Sigmoid colon (tissue), 7 donors: Measurements from ENCODE around the gene PRX. TPM values are rescaled to one million over a fixed set of nuclear protein-coding genes. Genes with fewer than 3 reads are reported as not detected.

Experiments used
- DNase-seq: peaks from one replicate; pipeline ENCODE4 v3.0.0-alpha.2; 2019
- H3K27ac ChIP-seq, 4 donors: fragments of 200-600 bp; sonication (generic); one replicate each; pipeline ENCODE4 v1.5.1; 2016 to 2019; ENCODE audit warnings: mild to moderate bottlenecking in 1 of 4
- H3K27me3 ChIP-seq, 3 donors: fragments of 200-600 bp; sonication (generic); one replicate each; pipeline ENCODE4 v1.5.1; 2019; ENCODE audit warnings: mild to moderate bottlenecking in 1 of 3
- H3K36me3 ChIP-seq, 4 donors: fragments of 200-600 bp; sonication (generic); one replicate each; pipeline ENCODE4 v1.5.1; 2016 to 2019
- H3K4me1 ChIP-seq, 4 donors: fragments of 200-600 bp; sonication (generic); one replicate each; pipeline ENCODE4 v1.5.1; 2017 to 2019
- H3K4me3 ChIP-seq, 4 donors: fragments of 200-600 bp; sonication (generic); one replicate each; pipeline ENCODE4 v1.5.1; 2017 to 2019; ENCODE audit warnings: mild to moderate bottlenecking in 2 of 4, moderate library complexity in 1 of 4
- H3K9me3 ChIP-seq, 4 donors: fragments of 200-600 bp in 3 of 4; sonication (generic) in 3 of 4; one replicate each; pipeline versions ENCODE4 v1.5.1 to v1.6.1; 2013 to 2019
- CTCF ChIP-seq, 4 experiments: fragments of 450-650 bp in 3 of 4; fragments of 200-600 bp in 1 of 4; IDR thresholded peaks; one replicate each; pipeline ENCODE4 v1.5.1; 2016 to 2019; ENCODE audit warnings: antibody characterized with exemption in 4 of 4, mild to moderate bottlenecking in 3 of 4, moderate library complexity in 2 of 4
- EP300 ChIP-seq, 4 donors: sonication (generic); formaldehyde crosslinking; IDR thresholded peaks; one replicate each; pipeline ENCODE4 v1.6.1; 2017; ENCODE audit warnings: antibody characterized with exemption in 4 of 4
- POLR2A ChIP-seq, 2 donors: fragments of 450-650 bp; IDR thresholded peaks; one replicate each; pipeline ENCODE4 v1.6.1; 2016; ENCODE audit warnings: antibody characterized with exemption in 2 of 2, mild to moderate bottlenecking in 2 of 2, moderate library complexity in 2 of 2
- POLR2AphosphoS5 ChIP-seq, 4 donors: sonication (generic); formaldehyde crosslinking; IDR thresholded peaks; one replicate each; pipeline ENCODE4 v1.6.1; 2017; ENCODE audit warnings: antibody characterized with exemption in 4 of 4
- WGBS, 2 donors: extraction: QIAGEN DNeasy Blood & Tissue Kit; methylation state at CpG; one replicate each; pipeline ENCODE4 v1.1.7; 2013; 5-methylcytosine and 5-hydroxymethylcytosine counted together
- intact Hi-C: fragments of 100-400 bp; cut with DNase I; formaldehyde crosslinking; loops from one replicate; pipeline ENCODE4 v1.15.1; 2023
- polyA plus RNA-seq, 3 donors: library from polyadenylated mRNA; stranded (reverse); fragments of 200-250 nt; gene quantifications; one replicate each; pipeline ENCODE4 v1.2.3, GENCODE V29; 2013
- total RNA-seq, 4 donors: library from RNA; depleted of rRNA; stranded (reverse); fragments of >200 nt; gene quantifications; one replicate each; pipeline ENCODE4 v1.1.0, GENCODE V29; 2016
- donor health status: healthy with polysubstance abuse.
- donor health status: Bipolar disorder and iron deficiency.
- donor health status: healthy.

The PRX gene
- total and polyA plus RNA-seq, 7 donors: 0.69 to 8.6 (median 3.5) TPM

- WGBS, 2 donors: 94 to 98% methylated on average over 4 of the region's 4 CpGs
- DNase-seq: no peak
- TF ChIP-seq CTCF (IDR thresholded peaks at IDR 0.05) (no peak), EP300 (IDR thresholded peaks at IDR 0.05) (no peak), POLR2A (IDR thresholded peaks at IDR 0.05) (no peak), POLR2AphosphoS5 (IDR thresholded peaks at IDR 0.05) (no peak)
- no peak overlapping the region for H3K27ac ChIP-seq
- no peak overlapping the region for H3K4me3 ChIP-seq
- H3K4me1 ChIP-seq: no peaks in the 10 kb centered on the region
- H3K27me3 ChIP-seq: no peaks in the 10 kb centered on the region
- H3K36me3 ChIP-seq: peaks cover 3 to 41% (median 8%) of the 10 kb centered on the region in 4 donors
- intact Hi-C loops: no loop called here
- H3K9me3 ChIP-seq: no peaks in the 10 kb centered on the region
Measured at GRCh38 chr19:40450664-40451063, 37.5 kb upstream of the PRX start.

- TF ChIP-seq POLR2A (IDR thresholded peaks at IDR 0.05) (no peak), CTCF (IDR thresholded peaks at IDR 0.05) (no peak), POLR2AphosphoS5 (IDR thresholded peaks at IDR 0.05) (no peak), EP300 (IDR thresholded peaks at IDR 0.05) (no peak)
- intact Hi-C loops: loop anchor here (5.0 to 10.0 kb wide), 3 partner anchors 37 to 265 kb away; partner anchors contain the start of genes COQ8B, ITPKC and PRX
- peaks cover 0 to 7% (median 3%) of the 10 kb centered on the region in 4 donors for H3K4me1 ChIP-seq
- 86 to 91% methylated on average over 4 of the region's 4 CpGs for WGBS, 2 donors
- no peaks in the 10 kb centered on the region for H3K9me3 ChIP-seq
- H3K4me3 ChIP-seq: no peak overlapping the region
- no peak for DNase-seq
- no peaks in the 10 kb centered on the region for H3K27me3 ChIP-seq
- peaks cover 3 to 30% (median 8%) of the 10 kb centered on the region in 4 donors for H3K36me3 ChIP-seq
- H3K27ac ChIP-seq: no peak overlapping the region
Measured at GRCh38 chr19:40449506-40449905, 36.3 kb upstream of the PRX start.

GRCh38 chr19:40446263-40446784 lies 33.1 kb upstream of the PRX start:
- peaks cover 0 to 22% (median 18%) of the 10 kb centered on the region in 4 donors for H3K4me1 ChIP-seq
- H3K9me3 ChIP-seq: no peaks in the 10 kb centered on the region
- H3K27me3 ChIP-seq: no peaks in the 10 kb centered on the region
- peaks cover 4 to 36% (median 12%) of the 10 kb centered on the region in 4 donors for H3K36me3 ChIP-seq
- no peak for DNase-seq
- intact Hi-C loops: loop anchor here (5.0 to 10.0 kb wide), 3 partner anchors 34 to 268 kb away; partner anchors contain the start of genes COQ8B, ITPKC and PRX
- H3K27ac ChIP-seq: no peak overlapping the region
- TF ChIP-seq CTCF (IDR thresholded peaks at IDR 0.05) (no peak), POLR2AphosphoS5 (IDR thresholded peaks at IDR 0.05) (no peak), EP300 (IDR thresholded peaks at IDR 0.05) (no peak), POLR2A (IDR thresholded peaks at IDR 0.05) (no peak)
- no peak overlapping the region for H3K4me3 ChIP-seq
- WGBS, 2 donors: 84 to 86% methylated on average over 8 of the region's 8 CpGs

- TF ChIP-seq POLR2AphosphoS5 (IDR thresholded peaks at IDR 0.05) (no peak), EP300 (IDR thresholded peaks at IDR 0.05) (no peak), CTCF (IDR thresholded peaks at IDR 0.05) (no peak), POLR2A (IDR thresholded peaks at IDR 0.05) (peak in 1 of 2 donors; percentile 26)
- peak overlapping the region in 3 of 4 donors; percentile 93 to 100 (median 100) for H3K27ac ChIP-seq
- DNase-seq: no peak
- intact Hi-C loops: loop anchor here (2.0 to 10.0 kb wide), 4 partner anchors 19 to 269 kb away; partner anchors contain the start of genes BLVRB, COQ8B, ITPKC and PRX
- H3K9me3 ChIP-seq: no peaks in the 10 kb centered on the region
- H3K27me3 ChIP-seq: no peaks in the 10 kb centered on the region
- peaks cover 0 to 27% (median 23%) of the 10 kb centered on the region in 4 donors for H3K4me1 ChIP-seq
- WGBS, 2 donors: 30 to 71% methylated on average over 9 of the region's 9 CpGs
- H3K36me3 ChIP-seq: peaks cover 4 to 37% (median 17%) of the 10 kb centered on the region in 4 donors
- no peak overlapping the region for H3K4me3 ChIP-seq
Measured at GRCh38 chr19:40445780-40446262, 32.6 kb upstream of the PRX start.
